ENCODE measurements around the gene SAMD3.
"Not testable (repeated sequence)": the region's sequence is repeated elsewhere in the genome, so short reads cannot be mapped to it uniquely, and the experiment has no call there.

SAMD3 gene, protein sequence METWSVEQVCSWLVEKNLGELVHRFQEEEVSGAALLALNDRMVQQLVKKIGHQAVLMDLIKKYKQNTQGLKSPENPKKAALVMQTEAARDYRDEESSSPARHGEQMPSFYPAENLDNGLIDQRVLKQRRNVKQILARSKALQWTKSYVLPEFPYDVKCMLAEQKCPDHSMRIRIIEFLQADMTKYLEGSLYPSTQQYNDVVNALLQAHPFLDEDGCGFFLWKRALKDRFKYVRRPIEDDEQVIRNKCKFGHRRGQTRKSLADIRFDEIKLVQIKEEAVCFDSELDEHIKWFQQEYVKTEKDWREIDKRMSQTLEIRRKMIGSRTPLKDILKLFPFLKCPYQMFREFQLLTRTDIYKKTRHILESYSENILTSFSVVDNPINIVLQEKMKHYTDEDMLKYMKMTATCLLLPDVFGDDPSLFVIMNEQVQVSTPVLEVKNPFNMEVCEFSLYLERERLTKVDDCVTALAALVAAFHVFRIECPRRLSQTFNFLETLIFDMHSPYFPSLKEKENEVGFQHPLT

DNA sequence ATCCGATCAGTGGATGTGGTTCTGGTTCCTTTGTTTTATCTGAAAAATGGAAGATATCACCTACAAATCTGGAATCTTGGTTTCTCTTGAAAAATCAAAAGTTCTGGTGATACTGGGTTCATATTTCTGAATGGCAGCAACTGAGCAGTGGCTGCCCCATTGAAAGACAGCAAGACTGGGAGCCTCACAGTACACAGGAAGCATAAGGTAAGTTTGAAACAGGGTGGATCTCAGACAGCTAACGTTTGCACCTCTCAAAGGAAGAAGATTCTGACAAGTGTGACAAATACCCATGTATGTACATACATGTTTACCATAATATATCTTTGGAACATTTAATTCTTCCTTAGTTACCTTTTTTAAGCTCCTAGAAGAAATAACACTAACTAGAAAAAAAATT, at the start of gene SAMD3:
SAMD3 (minus strand) TSS at position 177 of the 400 bp plus-strand sequence. CDS start 7,678 bp downstream, outside the sequence.
- DNase-seq (ENCODE audit: low read depth): no peak

DNA sequence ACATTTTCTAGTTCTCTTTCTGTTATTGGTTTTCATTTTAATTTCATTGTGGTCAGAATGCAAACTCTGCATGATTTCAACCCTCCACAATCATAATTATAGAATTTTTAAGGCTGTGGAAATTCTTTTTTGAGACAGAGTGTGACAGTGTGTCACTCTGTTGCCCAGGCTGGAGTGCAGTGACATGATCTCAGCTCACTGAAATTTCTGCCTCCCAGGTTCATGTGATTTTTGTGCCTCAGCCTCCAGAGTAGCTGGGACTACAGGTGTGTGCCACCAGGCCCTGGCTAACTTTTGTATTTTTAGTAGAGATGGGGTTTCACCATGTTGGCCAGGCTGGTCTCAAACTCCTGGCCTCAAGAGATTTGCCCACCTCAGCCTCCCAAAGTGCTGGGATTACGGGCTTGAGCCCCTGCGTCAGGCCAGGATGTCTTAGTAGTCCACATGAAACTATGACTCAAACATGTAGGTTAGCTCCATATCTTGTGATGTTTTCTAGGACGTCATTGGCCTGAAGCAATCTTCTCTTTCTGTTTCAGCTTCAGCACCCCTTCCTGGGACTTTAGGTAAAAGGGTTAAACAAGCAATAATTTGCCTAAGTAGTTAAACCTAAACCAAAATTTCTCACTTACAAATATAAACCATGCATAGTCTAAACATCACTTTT, 47.4 kb upstream of the SAMD3 start:
- DNase-seq (ENCODE audit: low read depth): no peak

DNA sequence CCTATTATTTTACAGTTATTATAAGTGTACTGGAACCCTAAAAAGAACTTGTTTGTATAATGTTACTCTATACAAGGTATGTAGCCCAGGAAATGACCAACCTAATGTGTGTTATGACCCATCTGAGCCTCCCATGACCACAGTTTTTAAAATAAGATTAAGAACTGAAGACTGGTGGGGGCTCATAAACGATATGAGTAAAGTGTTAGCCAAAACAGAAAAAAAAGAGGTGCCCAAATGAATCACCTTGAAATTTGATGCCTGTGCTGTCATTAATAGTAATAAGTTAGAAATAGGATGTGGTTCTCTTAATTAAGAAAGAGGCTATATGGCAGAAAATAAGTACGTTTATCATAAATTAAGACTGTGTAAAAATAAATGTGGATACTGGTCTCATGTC, 42.8 kb upstream of the SAMD3 start:
- not testable (repeated sequence) for DNase-seq (ENCODE audit: low read depth)

DNA sequence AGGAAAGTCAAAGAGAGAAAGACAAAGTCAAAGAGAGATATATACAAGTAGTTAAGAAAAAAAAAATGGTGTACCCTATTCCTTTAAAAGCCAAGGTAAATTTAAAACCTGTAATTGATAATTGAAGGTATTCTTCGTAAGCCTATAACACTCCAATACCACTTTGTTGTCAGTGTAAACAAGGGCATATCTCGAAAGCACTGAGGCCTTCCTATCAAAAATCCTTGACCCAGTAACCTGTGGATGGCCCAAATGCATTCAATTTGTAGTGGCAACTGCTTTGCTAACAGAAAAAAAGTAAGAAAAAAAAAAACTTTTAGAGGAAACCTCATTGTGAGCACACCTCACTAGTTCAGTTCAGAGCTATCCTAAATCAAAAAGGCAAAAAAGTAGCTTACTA, 39.3 kb upstream of the SAMD3 start:
- no peak for DNase-seq (ENCODE audit: low read depth)

DNA sequence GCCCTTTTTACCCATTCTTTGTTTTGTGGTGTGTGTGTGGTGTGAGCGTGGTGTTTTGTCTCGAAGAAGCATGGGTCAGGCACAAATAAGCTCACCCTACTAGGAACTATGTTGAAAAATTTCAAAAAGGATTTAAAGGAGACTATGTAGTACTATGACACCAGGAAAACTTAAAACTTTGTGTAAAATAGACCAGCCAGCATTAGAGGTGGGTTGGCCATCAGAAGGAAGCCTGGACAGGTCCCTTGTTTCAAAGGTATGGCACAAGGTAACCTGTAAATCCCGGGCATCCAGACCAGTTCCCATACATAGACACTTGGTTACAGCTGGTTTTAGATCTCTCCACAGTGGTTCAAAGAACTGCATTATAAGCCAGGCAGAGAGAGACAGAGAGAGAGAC, 38.8 kb upstream of the SAMD3 start:
- DNase-seq (ENCODE audit: low read depth): not testable (repeated sequence)

DNA sequence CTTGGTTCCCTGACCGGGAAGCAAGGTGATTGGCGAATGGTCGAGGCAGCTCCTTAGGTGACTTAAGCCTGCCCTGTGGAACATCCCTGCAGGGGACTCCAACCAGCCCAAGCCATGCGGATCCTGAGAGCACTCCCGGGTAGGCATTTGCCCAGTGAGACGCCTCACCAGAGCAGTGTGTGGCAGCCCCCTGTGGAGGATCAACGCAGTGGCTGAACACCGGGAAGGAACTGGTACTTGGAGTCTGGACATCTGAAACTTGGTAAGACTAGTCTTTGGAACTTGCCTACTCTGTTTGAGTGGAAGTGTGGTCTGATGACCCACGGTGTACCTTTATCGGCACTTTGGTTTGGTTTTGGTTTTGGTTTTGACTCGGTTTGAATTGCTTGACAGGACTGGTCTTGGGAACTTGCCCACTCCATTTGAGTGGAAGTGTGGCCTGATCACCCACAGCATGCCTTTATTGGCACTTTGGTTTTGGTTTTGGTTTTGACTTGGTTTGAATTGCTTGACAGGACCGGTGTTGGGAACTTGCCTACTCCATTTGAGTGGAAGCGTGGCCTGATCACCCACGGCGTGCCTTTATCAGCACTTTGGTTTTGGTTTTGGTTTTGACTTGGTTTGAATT, 38.0 kb upstream of the SAMD3 start:
- not testable (repeated sequence) for DNase-seq (ENCODE audit: low read depth)

DNA sequence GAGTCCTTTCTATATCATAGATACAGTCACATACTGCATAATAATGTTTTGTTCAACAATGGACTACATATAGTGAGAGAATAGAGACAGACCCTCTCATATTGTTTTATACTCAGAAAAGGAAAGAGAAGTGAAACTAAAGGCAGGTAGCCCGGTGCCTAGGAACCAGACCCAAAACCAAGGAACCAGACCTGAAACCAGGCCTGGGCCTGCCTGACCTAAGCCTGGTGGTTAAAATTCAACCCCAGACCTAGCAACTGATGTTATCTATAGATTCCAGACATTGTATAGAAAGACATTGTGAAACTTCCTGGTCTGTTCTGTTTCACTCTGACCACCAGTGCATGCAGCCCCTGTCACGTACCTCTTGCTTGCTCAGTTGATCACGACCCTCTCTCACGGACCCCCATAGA, 37.3 kb upstream of the SAMD3 start:
- not testable (repeated sequence) for DNase-seq (ENCODE audit: low read depth)

DNA sequence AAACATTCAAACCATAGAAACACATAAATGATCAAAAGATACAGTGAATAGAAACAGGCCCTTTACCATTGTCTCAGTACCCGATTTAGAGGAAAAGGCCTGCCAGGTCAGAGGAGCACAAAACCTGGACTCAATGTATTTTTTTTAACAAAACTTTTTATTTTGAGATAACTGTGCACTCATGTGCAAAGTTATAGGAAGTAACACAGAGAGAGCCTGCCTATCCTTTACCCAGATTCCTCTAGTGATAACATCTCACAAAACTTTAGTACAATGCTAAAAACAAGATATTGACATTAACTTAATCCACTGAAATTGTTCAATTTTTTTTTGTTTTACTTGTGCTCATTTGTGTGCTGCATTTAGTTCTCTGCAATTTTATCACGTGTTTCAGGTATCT, 36.8 kb upstream of the SAMD3 start:
- DNase-seq (ENCODE audit: low read depth): no peak

DNA sequence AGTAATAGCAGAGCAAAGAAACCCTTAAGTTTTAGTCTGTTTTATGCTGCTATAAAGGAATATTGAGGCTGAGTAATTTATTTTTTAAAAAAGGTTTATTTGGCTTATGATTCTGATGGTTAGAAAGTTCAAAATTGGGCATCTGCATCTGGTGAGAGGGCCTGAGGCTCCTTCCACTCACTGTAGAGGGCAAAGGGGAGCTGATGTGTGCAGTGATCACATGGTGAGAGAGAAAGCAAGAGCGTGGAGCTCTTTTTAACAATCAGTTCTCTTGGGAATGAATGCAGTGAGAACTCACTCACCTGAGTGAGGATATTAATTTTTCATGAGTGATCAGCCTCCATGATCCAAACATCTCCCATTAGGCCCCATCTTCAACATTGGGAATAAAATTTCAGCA, 36.4 kb upstream of the SAMD3 start:
- DNase-seq (ENCODE audit: low read depth): no peak

DNA sequence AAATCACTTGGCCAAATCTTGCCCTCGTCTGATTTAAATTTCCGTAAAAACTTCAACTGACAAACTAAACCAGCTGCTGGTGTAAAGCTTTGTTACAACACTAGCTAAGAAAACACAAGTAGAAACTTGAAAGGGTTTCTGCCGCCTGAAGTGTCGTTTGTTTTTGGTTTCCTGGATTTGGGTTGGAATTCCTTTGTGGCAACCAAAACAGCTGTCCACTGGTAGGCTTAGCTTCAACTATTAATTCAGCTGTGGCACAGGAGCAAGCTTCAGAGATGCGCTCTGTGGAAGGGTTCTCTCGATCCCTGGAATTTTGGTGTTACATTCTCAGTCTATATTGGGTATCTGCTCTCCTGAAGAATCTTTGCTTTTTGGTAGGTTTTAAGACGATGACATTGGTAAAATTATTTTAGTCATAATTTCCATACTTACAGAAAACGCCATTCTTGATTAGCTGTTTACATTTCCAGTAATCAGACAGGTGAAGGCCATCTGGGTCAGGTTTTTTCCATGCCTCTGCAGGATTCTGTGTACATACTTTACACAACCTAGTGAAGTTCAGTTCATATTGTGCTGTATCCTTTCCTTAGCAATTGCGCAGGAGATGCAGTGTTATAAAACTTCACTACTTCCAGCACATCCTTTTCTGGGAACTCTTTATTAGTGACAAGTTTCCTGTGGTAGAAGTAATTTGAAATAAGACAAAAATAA, 29.9 kb upstream of the SAMD3 start:
- no peak for DNase-seq (ENCODE audit: low read depth)

DNA sequence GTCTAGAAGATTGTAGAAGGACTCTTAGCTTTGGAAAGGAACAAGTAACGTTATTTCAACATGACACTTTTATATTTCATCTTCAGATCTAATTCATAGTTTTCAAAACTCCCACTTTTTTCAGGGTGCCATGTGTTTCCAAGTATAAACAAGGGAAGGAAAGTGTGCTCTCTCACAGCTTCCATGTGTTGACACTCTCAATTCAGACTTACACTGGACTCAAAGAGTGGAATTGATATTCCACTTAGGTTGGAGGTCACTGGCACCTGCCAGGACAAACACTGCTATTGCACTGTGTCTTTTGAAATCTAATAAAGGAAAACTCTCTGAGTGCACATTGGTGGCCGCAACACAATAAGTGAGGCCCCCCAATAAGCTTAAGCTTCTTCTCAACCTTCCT, 22.5 kb upstream of the SAMD3 start:
- no peak for DNase-seq (ENCODE audit: low read depth)

DNA sequence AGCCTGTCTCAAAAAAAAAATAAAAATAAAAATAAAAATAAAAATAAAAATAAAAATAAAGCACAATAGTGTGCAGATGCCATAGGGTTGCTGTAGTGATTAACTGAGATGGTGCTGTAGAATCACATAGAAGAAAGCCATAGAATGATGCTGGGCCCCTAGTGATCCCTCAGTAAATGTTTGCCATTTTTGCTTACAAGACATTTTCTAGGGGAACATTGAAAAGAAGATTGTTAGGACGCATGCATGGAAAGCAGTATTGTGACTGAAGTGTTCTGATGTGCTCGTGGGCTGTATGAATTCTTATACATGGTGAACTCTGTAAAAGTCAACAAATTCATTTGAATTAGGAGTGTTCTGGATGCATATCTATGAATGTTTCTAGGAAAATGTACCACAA, 22.0 kb upstream of the SAMD3 start:
- DNase-seq (ENCODE audit: low read depth): no peak

DNA sequence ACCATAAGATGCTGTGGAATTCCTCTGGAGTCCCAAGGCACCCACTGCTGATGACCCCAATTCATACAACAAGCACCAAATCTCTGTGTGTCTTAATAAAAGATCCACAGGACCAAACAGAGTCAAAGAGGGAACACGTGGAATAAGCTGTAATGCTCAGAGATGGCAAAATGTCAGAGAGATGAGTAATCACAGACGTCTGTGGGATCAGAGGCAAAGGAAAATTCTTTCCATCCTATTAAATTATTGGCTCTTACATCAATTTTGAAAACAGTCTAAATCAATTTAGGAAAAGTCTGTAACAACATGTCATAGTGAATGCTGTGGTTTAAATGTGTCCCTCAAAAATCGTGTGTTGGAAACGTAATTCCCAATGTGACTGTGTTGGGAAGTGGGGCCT, 17.5 kb upstream of the SAMD3 start:
- no peak for DNase-seq (ENCODE audit: low read depth)

DNA sequence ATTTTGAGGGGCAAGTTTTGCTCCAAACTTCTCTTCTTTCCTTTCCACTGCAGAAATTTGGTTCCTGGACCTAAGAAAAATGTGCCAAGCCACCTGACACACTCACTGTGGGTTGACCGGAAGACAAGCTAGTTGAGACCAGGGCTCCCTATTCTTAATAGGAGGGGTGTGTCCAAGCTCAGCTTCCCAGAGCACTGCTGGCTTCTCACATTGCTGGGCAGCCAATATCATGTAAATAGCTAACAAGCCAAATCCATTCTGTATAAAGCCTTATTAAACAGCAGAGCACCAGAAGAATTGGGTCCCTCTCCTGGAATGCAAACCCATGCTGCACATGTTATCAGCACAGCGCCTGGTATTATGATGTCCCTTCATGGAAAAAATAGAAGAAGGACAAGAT, 17.0 kb upstream of the SAMD3 start:
- DNase-seq (ENCODE audit: low read depth): no peak

DNA sequence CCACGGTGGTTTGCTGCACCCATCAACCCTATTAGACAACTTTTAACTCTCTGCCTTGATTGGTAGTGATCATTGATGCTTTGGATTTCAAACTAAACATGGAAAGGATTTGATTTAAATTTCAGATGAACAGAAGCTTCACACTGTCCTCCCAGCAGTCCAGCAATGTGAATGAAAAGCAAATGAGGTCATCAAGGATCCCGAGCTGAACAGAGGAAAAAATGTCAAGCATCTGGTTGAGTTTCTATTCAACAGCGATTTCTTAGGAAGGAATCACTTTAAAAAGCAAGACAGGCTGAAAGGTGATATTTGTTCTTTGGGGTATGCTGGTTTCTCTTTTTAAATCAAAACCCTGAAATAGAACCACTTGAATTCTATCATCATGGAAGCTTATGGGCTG, 10.6 kb upstream of the SAMD3 start:
- DNase-seq (ENCODE audit: low read depth): no peak

DNA sequence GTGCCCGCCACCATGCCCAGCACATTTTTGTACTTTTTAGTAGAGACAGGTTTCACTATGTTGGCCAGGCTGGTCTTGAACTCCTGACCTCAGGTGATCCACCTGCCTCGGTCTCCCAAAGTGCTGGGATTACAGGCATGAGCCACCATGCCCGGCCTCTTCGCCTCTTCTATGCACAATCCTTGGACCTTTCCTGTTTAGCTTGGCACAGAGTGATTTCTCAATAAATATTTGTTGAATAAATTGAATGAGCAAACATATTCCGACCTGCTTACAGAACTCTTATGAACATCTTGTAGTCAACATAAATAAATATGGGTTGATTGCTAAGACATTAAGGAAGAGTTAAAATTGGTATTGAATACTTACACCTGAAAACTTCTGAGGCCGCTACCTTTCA, 7.8 kb upstream of the SAMD3 start:
- DNase-seq (ENCODE audit: low read depth): not testable (repeated sequence)

DNA sequence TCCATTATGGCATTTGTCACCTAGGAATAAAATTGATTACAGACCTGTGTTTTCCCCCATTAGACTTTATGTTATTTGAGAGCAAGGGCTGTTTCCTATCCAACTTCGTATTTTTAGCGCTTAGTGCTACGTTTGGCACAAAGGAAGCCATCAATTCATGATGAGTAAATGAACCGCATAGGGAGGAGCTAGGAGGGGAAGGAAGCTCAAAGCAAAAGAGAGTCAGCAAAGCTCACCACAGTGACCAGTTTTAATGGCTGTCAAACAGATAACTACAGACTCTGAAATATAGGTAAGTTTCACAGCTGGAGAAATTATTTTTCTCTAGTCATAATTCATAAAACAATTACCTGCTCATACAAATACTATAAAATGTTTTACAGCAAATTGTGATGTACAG, 6.9 kb upstream of the SAMD3 start:
- DNase-seq (ENCODE audit: low read depth): no peak

DNA sequence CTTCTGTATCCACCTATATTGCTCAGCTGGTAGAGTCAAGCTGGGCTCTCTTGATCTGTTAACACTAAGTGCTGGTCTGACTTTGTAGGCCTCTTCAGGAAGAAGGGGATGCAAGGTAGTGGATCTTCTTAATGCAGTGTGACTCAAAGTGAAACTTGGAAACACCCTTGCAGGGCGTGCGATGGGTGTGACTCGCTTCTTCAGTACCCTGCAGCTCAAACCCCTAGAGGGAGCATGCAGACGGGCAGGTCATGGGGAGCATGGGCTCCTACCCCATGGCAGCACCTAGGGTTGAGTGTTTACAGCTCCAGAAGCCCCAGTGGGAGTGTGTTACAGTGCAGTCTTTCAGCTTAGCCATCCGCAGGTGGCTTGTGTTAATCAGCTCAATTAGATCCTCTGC, 757 bp upstream of the SAMD3 start:
- peak; percentile 42 for DNase-seq (ENCODE audit: low read depth)

DNA sequence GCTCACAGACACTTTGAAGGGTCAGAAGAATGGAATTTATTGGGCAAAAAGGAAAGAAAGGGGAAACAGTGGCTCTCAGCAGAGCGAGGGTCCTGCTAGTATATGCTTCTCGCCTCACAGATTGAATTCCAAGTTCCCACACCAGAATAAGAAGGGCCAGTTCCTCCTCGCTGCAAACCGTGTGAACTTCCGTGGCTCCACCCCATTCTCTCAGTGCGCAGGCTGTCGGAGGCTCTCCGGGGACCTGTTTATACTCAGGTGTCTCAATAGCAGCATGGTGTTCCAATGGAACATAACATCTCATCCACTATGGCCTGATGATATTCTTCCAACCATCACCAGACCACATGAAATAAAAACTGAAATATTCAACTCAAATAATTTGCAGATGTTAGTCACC, 4.6 kb downstream of the SAMD3 start:
- DNase-seq (ENCODE audit: low read depth): no peak

DNA sequence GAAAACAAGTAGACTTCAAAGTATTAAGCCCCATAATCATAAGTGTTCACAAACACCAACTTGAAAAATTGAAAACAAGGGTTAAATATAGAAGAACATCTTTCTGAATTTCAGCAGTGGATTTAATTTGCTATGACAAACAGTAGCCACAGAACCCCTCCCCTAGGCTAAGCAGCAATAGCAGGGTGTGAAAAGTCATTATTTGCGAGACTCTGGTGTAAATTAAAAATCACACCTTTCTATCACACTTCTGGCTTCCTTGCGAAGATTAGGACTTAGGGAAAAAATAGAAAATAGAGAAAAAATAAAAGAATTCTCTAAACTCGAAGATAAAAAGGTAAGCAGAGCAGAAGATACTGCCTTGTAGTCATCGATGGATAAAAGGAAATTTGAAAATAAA, 6.1 kb downstream of the SAMD3 start:
- DNase-seq (ENCODE audit: low read depth): no peak

DNA sequence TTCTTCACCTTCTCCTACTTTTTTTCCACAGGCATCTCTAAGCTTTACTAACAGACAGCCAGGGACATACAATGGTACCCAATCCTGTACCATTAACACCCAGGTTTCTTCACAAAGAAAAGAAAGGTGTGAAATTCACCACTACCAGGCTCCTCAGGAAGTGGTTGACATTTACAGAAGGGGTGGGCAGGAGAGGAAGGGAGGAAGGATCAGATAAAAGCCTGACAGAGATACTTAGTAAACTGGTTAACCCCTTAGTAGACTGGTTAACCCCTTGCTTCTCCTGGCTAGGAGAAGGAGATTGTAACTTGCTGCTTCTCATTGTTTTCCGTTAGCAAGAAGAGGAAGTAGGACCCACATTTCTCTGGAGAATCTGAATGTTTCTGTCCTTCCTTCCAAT, 7.2 kb downstream of the SAMD3 start:
- DNase-seq (ENCODE audit: low read depth): no peak

DNA sequence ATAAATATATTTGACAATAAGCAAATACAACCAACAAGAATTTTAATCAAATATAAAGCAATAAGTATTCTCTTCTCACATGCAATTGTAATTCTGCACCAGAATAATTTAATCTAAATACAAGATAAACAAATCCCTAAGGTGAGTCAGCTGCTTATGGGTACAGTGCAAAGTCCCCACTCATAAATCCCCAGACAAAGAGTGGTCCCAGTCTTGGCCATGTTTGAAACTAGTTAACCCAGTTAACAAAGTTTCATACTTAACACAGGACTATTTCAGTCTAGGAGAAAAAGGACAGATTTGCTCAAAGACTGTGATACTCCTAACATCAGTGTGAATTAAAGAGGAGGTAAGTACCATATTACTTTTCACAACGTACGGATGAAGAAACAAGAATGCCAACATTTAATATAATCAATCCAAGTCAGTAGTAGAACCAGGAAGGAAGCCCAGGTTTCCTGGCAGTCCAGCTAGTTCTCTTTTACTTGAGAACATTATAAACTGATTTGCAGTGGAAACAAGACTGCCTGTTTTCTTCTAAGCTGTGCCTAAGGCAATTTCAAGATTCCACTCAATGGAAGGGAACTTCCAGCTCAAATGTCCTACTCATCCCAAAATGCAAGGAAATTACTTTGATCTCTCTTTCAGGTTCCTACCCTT, 10.4 kb downstream of the SAMD3 start:
- no peak for DNase-seq (ENCODE audit: low read depth)
